HG03457 (cell line): ENCODE measurements around the gene KCNA5.

Source experiments
- ATAC-seq: cut with Tn5 transposase; IDR thresholded peaks from one replicate; pipeline ENCODE4 v1.9.1; 2021; ENCODE audit warnings: moderate number of reproducible peaks; ENCODE audit not compliant: unreplicated experiment

KCNA5 gene

GRCh38 chr12:5059358-5059757 is 15.7 kb downstream of the KCNA5 start:
- no peak for ATAC-seq

GRCh38 chr12:5060958-5061357 is 17.3 kb downstream of the KCNA5 start:
- ATAC-seq, result no peak

GRCh38 chr12:5063149-5063548 is 19.5 kb downstream of the KCNA5 start:
- no peak for ATAC-seq

DNA sequence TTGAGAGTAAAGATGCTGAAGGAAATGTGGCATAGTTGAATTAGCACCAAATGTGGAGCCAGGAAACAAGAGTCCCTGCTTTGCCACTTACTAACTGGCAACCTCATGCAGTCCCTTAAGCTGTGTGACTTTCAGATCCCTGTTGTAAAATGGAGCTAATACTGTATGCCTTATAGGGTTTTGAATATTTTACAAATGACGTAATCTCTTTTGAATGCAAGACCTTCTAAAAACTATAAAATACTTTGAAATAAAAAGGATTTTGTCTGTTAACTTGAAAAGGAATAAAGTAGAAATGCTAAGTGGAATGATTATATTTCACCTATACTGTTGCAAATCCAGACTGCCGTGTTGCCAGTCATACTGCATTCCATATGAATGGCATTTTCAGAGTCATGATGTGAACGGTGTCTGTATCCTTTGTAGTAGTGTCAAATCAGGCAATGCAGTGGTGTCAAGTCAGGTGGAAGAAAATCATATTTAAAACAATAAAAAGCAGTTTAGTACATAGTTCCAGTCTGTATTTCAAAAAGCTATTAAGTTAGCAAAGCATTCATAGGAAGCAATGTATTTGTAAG is 21.3 kb downstream of the KCNA5 start:
- ATAC-seq, result no peak

GRCh38 chr12:5066251-5066650 is 22.6 kb downstream of the KCNA5 start:
- ATAC-seq, result no peak

DNA sequence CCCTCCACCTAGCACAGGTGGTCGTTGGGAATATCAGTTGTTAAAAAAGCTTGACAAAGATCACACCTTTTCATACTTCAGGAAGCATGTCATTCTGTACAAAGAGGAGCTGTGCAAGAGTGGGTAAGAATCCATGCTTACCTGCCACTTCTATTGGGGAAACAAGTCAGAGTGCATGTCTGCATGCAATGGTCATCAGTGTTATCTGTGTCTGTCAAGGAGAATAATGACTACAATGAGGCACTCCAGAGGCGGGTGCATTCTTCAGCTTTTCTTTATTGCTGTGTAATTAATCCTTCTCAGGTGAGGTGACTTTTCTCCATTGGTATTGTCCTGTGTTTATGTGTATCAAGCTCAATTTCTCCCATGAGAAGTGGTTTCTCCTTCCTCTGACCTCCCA is 24.4 kb downstream of the KCNA5 start:
- ATAC-seq, result no peak

DNA sequence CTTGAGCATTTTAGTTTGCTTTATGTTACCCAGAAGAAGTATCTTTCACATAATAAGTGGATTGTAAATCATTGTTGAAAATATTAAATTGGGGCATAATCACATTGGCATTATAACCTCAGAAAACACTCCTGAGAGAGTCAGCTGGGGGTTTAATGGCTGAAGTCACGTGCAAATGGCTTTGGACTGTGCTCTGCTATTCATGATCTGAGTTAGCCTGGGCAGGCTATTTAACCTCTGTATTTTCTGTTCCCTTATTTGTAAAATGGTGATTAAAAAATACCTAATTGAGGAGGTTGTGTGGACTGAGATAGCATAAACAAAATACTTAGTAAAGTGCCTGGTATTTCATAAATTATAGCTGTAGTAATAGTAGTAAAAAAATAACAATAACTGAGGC is 24.9 kb downstream of the KCNA5 start:
- no peak for ATAC-seq

DNA sequence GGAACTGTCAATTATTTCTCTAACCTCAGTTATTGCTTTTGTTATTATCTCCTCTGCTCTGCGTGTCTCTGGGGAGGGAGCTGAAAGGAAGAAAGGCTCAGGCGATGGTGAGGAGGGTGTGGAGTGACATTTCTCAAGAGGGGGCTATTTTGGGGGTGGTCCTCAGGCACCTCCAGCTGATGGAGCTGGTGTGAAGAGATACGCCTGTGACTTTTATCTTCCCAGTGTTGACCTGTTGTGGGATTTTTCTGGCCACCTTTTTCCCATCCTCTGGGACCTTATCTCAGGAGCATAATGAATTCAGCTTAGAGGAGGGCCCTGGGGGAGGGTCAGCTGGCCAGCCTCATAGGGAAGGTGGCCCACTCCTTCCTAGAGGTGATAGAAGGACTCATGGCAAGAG is 26.4 kb downstream of the KCNA5 start:
- no peak for ATAC-seq

GRCh38 chr12:5071496-5071895 is 27.8 kb downstream of the KCNA5 start:
- no peak for ATAC-seq

GRCh38 chr12:5072311-5072710 is 28.6 kb downstream of the KCNA5 start:
- ATAC-seq, result no peak

DNA sequence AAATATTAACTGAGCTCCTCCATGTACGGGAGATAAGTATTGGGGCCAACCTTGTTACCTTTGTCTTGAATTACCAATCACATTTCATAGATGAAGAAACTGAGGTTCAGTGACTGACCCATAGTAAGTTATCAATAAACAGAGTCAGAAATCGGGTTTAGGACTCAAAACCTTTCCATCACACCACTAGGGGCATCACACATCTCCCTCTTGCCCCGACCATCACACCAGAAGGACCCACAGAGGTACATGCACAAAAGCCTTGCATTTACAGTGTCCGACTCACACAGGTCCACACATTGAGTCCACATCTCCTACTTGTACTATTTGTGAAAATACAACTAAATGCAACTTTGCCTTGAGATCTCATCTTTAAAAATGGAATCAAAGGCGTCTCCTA is 29.4 kb downstream of the KCNA5 start:
- no peak for ATAC-seq

DNA sequence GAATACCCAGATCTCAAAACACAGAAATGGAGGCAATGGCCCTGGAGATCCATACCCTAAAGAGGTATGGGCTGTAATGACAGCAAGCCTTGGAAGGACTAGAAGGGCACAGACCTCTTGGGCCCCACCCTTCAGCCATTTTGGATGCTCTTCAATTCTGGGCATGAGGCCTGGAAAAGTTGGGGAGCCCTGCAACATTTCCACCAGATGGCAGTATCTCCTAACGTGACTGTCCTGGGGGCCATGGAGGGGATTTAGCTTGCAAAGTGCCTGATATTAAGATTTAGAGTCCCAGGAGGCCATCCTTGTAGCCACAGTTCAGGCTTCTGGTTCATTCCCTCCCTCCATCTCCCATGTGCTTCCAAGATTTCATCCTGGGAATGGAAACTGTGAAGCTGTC is 30.2 kb downstream of the KCNA5 start:
- ATAC-seq, result no peak

GRCh38 chr12:5076761-5077160 is 33.1 kb downstream of the KCNA5 start:
- ATAC-seq, result no peak

DNA sequence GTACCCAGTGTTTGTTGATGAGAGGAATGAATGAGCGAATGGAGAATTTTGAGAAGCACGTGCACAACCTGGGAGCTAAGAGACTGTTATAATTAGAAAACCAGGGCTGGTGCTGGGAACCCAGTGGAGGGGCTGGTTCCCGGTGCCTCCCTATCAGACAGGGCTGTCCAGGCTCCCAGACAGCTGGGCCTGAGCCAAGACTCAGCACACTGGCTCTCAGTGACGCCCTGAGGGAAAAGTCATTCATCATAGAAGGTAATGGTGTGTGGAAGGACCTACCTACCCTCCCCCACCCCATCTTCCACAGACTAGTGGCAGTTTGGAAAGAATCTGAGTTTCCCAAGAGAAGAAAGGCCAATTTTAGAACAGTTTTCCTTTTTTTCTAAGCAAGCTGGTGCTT is 34.7 kb downstream of the KCNA5 start:
- no peak for ATAC-seq

GRCh38 chr12:5081016-5081415 is 37.3 kb downstream of the KCNA5 start:
- ATAC-seq, result no peak

DNA sequence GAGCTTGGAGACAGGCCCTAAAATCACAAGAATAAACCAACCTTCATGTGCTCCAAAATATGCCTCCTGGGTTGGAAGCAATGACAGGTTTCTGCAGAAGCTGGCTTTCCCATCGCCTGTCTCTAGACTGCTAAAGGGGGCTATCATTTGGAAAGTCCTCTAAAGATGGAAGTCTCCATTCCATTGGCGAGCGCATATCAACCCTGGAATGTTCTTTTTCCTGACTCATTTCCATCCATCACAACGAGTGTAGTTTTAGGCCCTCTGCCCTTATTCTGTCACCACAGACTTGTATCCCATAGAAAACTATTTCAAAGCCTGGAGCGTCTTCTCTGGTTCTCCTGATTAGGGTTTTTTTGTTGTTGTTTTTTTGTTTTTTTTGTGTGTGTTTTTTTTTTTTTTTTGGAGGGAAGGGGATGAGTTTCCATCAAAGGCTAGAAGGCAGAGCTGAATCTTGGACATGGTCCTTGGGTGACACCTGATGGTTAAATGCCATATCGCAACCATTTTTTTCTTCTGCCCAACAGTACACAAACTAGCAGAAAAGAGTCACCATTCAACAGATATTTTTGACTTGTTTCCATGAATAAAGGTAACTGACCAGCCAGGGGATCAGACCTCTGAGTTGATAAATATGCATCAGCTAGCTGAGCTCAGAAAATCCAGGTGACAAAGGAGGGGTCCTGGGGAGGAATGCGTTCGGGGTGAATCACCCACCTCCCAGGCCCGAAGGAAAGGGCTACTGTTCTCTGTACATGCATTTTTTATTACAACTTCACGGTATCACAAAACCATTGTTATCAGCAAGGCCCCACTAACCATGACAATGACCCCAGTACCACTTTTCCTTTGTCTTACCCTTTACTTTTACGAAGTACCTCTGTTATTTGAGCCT is 40.5 kb downstream of the KCNA5 start:
- no peak for ATAC-seq

- ATAC-seq, result no peak
Observed at GRCh38 chr12:5085896-5086295, 42.2 kb downstream of the KCNA5 start.

DNA sequence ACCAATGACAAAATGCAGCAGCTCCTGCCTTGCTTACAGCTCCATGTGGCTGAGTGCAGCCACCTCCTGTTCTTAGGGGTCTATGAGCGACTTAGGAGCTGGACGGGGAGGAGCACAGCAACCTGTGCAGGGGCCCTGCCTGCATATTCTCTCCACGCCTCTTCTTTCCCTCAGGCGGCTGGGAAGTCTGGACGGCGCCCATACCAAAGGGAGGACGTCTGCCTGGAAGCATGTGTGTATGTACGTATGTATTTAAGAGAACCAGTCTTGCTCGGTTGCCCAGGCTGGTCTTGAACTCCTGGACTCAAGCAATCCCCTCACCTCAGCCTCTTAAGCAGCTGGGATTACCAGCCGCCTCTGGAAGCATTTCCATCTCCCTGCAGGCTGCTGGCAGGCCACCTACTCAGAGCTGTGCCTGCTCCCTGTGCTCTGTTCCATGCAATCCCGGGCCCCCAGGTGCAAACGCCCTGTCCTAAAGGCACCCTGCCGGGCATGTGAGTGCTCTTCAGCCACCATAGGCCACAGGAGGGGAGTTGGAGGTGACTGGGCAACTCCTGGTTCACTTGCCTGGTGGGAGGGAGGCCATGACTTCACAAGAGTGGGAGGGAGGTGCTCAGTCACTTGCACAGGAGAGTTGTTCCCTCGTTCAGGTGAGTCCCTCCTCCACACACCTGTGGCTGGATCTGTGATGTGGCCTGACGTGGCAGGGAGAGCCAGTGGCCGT is 44.3 kb downstream of the KCNA5 start:
- no peak for ATAC-seq

DNA sequence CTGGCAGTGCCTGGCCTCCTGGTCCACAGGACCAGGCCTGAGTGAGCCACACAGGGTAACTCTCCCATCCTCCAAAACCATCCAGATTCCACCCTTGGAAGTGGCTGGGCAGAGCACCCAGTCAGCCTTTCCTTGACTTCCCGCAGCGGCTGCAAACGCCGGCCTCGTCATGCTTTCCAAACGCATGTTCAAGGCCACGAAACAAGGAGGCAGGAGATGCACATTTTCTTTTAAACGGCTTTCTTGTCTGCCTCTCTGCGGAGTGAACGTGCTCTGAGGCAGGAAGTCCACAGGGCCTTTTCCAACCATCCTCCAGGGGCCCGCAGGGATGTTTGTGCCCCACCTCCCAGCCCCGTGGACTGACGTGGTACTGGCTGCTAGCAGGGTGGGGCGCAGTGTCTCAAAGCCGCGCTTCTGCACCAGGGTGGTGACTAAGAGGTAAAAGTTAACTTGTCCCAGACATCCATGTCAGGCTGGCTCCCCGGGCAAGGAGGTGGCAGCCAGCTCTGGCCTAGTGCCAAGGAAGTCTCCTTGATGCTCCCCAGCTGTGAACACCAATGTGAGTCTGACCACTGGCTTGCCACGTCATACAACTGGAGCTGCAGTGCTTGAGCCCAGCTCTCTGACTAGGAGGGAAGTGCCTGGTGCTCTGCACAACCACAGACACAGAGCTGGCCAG is 45.0 kb downstream of the KCNA5 start:
- no peak for ATAC-seq

GRCh38 chr12:5094551-5094950 is 50.9 kb downstream of the KCNA5 start:
- no peak for ATAC-seq

GRCh38 chr12:5094986-5095385 is 51.3 kb downstream of the KCNA5 start:
- ATAC-seq, result no peak
